Measurements from ENCODE around the gene CTCFL. TPM values are rescaled to one million over a fixed set of nuclear protein-coding genes. Genes with fewer than 3 reads are reported as not detected.

The CTCFL gene
- total and polyA plus RNA-seq, 9 donors = 0.04 to 0.24 (median 0.20) TPM; not detected in 1

DNA sequence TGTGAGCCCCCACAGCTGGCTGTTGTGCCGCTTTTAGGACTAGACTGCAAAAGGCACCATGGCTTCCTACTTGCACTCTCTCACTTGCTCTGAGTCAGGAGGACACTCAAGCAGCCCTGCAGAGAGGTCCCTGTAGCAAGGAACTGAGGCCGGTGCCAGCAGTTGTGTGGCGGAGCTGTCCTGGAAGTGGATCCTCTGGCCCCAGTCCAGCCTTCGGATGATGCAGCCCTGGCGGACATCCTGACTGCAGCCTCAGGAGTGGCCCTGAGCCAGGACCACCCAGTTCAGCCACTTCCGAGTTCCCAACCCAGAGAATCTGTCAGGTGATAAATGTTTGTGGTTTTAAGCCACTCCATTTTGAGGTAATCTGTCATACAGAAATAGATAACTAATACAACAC, 17.5 kb downstream of the CTCFL start:
- DNase-seq = peak; percentile 39
- Histone ChIP-seq H3K27me3 (ENCODE audit: control insufficient read depth, insufficient read depth, low read length) (peaks cover 2% of the 10 kb centered on the region), H3K36me3 (ENCODE audit: control insufficient read depth, insufficient read depth, low read length) (no peaks in the 10 kb centered on the region), H3K4me3 (ENCODE audit: low read length) (no peak overlapping the region), H3K9me3 (replicated peaks; ENCODE audit: control insufficient read depth, low read depth, low read length) (no peaks in the 10 kb centered on the region), H3K4me1 (ENCODE audit: control insufficient read depth, insufficient read depth, low read length) (peaks cover 12% of the 10 kb centered on the region), H3K27ac (ENCODE audit: low read length) (no peak overlapping the region)
- WGBS (ENCODE audit: insufficient coverage) = 49% methylated on average over 4 of the region's 6 CpGs

DNA sequence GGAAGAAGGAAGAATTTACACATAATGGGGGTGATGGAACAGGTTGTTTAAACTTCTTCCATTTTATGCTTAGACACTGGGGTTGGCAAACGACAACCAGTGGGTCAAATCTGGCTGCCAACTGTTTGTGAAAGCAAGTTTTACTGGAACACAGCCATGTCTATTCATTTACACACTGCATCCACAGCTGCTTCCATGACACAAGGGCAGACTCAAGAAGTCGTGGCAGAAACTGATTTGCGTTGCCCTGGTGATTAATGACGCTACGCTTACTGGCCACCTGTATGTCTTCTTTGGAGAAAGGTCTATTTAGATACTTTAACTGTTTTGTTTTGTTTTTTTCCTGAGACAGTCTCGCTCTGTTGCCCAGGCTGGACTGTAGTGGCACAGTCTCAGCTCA, 19.0 kb downstream of the CTCFL start:
- Histone ChIP-seq H3K4me1 (ENCODE audit: control insufficient read depth, insufficient read depth, low read length) (peaks cover 25% of the 10 kb centered on the region), H3K36me3 (ENCODE audit: control insufficient read depth, insufficient read depth, low read length) (no peaks in the 10 kb centered on the region), H3K27me3 (ENCODE audit: control insufficient read depth, insufficient read depth, low read length) (peaks cover 2% of the 10 kb centered on the region), H3K4me3 (ENCODE audit: low read length) (no peak overlapping the region), H3K27ac (ENCODE audit: low read length) (no peak overlapping the region), H3K9me3 (replicated peaks; ENCODE audit: control insufficient read depth, low read depth, low read length) (no peaks in the 10 kb centered on the region)
- peak; percentile 67 for DNase-seq
- WGBS (ENCODE audit: insufficient coverage) = 33% methylated on average over 1 of the region's 6 CpGs

DNA sequence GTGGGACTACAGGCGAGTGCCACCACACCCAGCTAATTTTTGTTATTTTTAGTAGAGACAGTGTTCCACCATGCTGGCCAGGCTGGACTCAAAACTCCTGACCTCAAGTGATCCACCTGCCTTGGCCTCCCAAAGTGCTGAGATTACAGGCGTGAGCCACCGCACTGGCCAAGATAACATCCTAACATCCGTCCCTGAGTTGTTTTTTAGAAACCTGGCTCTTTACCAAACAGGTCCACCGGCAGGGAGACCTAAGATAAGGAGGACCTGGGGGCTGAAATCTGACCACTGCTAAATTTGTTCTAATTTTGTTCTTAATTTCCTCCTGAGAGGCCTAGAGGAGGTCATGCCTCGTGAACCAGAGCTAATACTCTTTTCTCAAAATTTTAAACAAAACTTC, 20.5 kb downstream of the CTCFL start:
- Histone ChIP-seq H3K9me3 (replicated peaks; ENCODE audit: control insufficient read depth, low read depth, low read length) (no peaks in the 10 kb centered on the region), H3K27me3 (ENCODE audit: control insufficient read depth, insufficient read depth, low read length) (peaks cover 5% of the 10 kb centered on the region)

DNA sequence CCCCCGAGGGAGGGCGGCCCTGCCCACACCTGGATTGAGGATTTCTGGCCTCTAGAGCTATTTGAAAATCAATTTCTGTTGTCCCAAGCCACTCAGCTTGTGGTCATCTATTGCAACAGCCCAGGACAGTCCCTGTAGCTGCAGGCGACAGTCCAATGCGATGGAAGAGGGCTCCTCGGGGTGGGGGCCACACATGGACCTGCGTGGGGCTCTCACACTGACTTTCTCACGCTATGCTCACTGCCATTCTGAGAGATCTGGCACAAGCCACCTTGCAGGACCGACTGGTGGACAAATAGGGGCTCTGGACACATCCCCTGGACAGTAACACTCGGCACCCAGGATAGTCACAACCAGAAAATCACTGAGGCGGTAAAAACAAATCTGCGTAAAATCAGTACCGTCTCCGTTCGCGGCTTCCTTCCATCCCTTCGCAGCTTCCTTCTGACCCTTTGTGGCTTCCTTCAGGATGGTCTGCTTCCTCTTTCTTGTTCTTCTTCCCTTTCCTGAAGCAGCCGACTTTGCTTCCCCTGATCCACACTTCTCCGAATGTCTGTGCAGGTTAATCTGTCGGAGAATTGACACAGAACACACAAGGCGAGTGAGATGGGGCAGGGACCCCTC, 21.8 kb downstream of the CTCFL start:
- no peak overlapping the region for H3K4me3 ChIP-seq (ENCODE audit: low read length)
- H3K4me1 ChIP-seq (ENCODE audit: control insufficient read depth, insufficient read depth, low read length) = peaks cover 27% of the 10 kb centered on the region
- H3K27me3 ChIP-seq (ENCODE audit: control insufficient read depth, insufficient read depth, low read length) = peaks cover 5% of the 10 kb centered on the region
- H3K36me3 ChIP-seq (ENCODE audit: control insufficient read depth, insufficient read depth, low read length) = no peaks in the 10 kb centered on the region
- H3K27ac ChIP-seq (ENCODE audit: low read length) = no peak overlapping the region
- peak; percentile 61 for DNase-seq
- H3K9me3 ChIP-seq (replicated peaks; ENCODE audit: control insufficient read depth, low read depth, low read length) = no peaks in the 10 kb centered on the region
- 82% methylated on average over 17 of the region's 20 CpGs for WGBS (ENCODE audit: insufficient coverage)

More for the DNA sequence above, 20.5 kb downstream of the CTCFL start:
- no peak overlapping the region for H3K27ac ChIP-seq (ENCODE audit: low read length)
- 69% methylated on average over 2 of the region's 6 CpGs for WGBS (ENCODE audit: insufficient coverage)
- H3K4me1 ChIP-seq (ENCODE audit: control insufficient read depth, insufficient read depth, low read length) = peaks cover 27% of the 10 kb centered on the region
- DNase-seq = no peak
- H3K4me3 ChIP-seq (ENCODE audit: low read length) = no peak overlapping the region
- no peaks in the 10 kb centered on the region for H3K36me3 ChIP-seq (ENCODE audit: control insufficient read depth, insufficient read depth, low read length)

DNA sequence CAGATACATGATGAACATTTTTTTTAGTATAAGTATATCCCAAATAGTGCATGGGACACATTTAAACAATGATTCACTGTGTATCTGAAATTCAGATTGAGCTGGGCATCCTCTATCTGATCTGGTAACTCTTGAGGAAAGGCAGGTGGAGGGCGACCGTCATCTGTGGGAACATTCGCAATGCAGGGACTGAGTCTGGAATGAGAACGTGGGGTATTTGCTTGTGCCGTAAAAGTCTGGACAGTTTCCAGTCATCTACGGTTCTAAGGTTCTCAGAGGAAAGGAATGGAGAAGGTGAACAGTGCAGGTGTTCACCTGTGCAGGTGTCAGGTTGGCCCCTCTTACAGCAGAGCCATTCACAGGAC, 22.6 kb downstream of the CTCFL start:
- Histone ChIP-seq H3K4me1 (ENCODE audit: control insufficient read depth, insufficient read depth, low read length) (peaks cover 25% of the 10 kb centered on the region), H3K27me3 (ENCODE audit: control insufficient read depth, insufficient read depth, low read length) (peaks cover 2% of the 10 kb centered on the region), H3K4me3 (ENCODE audit: low read length) (no peak overlapping the region), H3K36me3 (ENCODE audit: control insufficient read depth, insufficient read depth, low read length) (no peaks in the 10 kb centered on the region), H3K27ac (ENCODE audit: low read length) (no peak overlapping the region), H3K9me3 (replicated peaks; ENCODE audit: control insufficient read depth, low read depth, low read length) (no peaks in the 10 kb centered on the region)
- DNase-seq = no peak
- WGBS (ENCODE audit: insufficient coverage) = 73% methylated on average over 5 of the region's 6 CpGs

DNA sequence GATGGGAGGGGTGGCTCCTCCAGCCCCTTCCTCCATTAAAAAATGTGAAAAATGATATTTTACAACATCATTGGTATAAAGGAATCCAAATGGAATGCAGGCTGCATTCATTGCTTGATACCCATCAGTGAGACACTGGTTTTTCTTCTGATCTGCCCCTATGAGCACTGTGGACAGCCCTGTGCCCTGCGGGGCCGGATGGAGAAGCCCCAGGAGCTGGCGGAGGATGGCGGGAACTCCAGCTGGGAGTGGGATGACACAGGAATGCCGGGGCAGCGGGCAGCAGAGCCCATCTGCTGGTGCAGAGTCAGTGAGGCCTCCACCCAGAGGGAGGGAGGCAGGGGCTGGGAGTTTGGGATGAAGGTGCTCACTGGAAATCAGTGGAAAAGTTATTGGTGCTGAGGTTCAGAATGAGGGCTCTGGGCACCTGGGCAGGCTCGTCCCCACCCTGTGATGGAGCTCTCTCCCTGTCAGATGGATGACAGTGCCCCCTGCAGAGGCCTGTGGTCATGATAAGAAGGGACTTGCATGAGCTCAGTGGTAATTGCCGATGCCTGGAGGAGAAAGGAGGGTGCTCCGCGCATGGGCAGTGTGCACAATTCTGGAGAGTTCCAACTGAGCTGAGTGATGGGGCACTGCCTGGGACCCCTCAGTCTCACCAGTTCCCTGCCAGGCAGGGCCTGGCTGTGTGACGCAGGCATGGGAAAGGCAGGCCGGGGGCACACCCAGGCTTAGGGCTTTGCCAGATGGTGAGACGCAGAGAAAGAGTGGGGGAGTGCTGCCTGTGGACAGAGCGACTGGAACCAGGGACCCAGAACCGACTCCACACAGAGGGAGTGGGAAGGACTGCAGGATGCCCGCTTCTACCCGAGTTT, 23.2 kb downstream of the CTCFL start:
- Histone ChIP-seq H3K4me3 (ENCODE audit: low read length) (no peak overlapping the region), H3K27me3 (ENCODE audit: control insufficient read depth, insufficient read depth, low read length) (peaks cover 2% of the 10 kb centered on the region), H3K27ac (ENCODE audit: low read length) (no peak overlapping the region), H3K4me1 (ENCODE audit: control insufficient read depth, insufficient read depth, low read length) (peaks cover 23% of the 10 kb centered on the region), H3K9me3 (replicated peaks; ENCODE audit: control insufficient read depth, low read depth, low read length) (no peaks in the 10 kb centered on the region), H3K36me3 (ENCODE audit: control insufficient read depth, insufficient read depth, low read length) (no peaks in the 10 kb centered on the region)
- no peak for DNase-seq
- 73% methylated on average over 13 of the region's 17 CpGs for WGBS (ENCODE audit: insufficient coverage)

DNA sequence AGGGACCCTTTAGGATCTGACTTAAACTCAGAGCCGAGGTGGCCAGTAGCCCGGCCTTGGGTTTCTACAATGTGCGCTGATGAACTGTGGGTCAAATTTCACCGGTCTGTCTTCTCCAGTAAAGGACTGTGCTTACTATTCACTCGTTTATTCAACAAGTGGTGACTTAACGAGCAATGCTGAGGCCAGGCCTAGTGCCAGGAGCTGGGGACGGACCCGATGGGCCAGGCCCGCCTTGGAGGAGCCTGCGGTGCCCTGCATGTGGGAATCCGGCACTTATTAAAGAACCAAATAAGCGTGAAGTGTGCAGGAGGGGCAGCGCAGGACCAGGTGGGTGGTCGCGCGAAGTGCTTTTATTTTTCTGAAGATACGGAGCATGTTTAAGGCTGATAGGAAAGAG, 24.0 kb downstream of the CTCFL start:
- WGBS (ENCODE audit: insufficient coverage) = 57% methylated on average over 12 of the region's 17 CpGs
- peaks cover 2% of the 10 kb centered on the region for H3K27me3 ChIP-seq (ENCODE audit: control insufficient read depth, insufficient read depth, low read length)
- H3K4me1 ChIP-seq (ENCODE audit: control insufficient read depth, insufficient read depth, low read length) = peaks cover 20% of the 10 kb centered on the region
- no peak overlapping the region for H3K27ac ChIP-seq (ENCODE audit: low read length)
- H3K36me3 ChIP-seq (ENCODE audit: control insufficient read depth, insufficient read depth, low read length) = no peaks in the 10 kb centered on the region
- H3K4me3 ChIP-seq (ENCODE audit: low read length) = no peak overlapping the region
- no peak for DNase-seq
- no peaks in the 10 kb centered on the region for H3K9me3 ChIP-seq (replicated peaks; ENCODE audit: control insufficient read depth, low read depth, low read length)

DNA sequence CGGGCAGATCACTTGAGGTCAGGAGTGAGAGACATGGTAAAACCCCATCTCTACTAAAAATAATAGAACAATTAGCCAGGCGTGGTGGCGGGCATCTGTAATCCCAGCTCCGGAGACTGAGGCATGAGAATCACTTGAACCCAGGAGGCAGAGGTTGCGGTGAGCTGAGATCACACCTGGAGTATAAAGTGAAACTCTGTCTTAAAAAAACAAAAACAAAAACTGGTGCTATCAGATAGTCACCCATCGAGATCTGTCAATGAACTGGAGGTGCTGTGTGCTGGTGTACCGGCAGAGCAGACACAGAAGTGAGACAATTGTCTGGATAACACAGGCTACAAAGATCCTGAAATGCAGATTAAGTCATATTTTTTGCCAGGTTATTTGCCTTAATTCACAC, 24.7 kb downstream of the CTCFL start:
- Histone ChIP-seq H3K27me3 (ENCODE audit: control insufficient read depth, insufficient read depth, low read length) (peaks cover 2% of the 10 kb centered on the region), H3K36me3 (ENCODE audit: control insufficient read depth, insufficient read depth, low read length) (no peaks in the 10 kb centered on the region), H3K27ac (ENCODE audit: low read length) (no peak overlapping the region), H3K4me3 (ENCODE audit: low read length) (no peak overlapping the region), H3K4me1 (ENCODE audit: control insufficient read depth, insufficient read depth, low read length) (peaks cover 17% of the 10 kb centered on the region), H3K9me3 (replicated peaks; ENCODE audit: control insufficient read depth, low read depth, low read length) (no peaks in the 10 kb centered on the region)
- 58% methylated on average over 2 of the region's 7 CpGs for WGBS (ENCODE audit: insufficient coverage)
- DNase-seq = no peak

DNA sequence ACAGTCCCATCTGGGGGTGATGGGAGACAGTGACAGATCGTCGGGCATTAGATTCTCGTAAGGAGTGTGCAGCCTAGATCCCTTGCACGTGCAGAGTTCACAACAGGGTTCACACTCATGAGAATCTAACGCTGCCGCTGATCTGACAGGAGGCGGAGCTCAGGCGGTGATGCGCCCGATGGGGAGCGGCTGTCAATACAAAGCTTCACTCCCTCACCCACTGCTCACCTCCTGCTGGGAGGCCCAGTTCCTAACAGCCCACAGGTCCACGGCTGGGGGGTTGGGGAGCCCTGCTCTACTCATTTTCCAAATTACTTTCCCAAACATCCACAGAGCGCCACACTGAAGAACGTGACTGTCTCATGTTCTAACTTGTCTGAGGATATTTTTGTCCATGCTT, 25.3 kb downstream of the CTCFL start:
- 52% methylated on average over 11 of the region's 14 CpGs for WGBS (ENCODE audit: insufficient coverage)
- H3K27me3 ChIP-seq (ENCODE audit: control insufficient read depth, insufficient read depth, low read length) = peaks cover 2% of the 10 kb centered on the region
- H3K4me3 ChIP-seq (ENCODE audit: low read length) = no peak overlapping the region

DNA sequence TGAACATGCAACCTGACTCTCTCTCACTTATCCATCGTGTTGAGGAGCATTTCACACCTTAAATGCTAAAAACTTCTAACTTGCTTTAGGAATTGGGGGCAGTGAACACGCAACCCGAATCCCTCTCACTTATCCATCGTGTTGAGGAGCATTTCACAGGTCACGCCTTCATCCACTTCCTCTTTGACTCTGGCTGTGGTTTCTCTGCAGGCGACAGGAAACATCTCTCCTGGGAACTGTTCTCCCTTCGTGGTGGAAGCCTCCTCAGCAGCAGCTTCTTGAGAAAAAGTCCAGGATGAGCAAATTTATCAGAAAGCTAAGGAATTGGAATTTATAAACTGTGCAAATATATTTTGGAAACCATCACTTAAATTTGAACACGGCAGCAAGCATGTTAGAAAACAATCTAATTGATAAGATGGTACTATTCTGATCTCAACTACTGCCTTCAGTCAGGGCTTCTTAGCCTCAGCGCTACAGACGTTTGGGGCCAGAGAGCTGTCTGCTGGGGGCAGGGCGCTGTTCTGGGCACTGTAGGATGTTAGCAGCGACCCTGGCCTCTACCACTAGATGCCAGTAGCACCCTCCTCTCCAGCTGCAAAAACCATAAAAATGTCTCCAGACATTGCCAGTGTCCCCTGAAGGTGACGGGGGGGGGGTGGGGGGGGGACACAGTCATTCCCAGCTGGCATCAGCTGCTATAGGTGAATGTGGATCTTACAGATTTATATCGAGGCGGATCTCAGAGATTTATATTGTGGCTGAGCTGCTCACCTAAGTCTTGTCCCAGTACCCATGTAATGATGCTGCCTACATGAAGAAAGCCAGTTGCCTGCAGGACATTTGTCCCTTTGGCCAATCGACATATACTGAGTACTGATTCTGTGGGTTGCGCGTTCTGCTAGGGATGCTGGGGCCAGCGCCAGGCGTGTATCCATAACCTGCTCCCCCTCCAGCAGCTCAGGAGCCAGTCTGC, 26.2 kb downstream of the CTCFL start:
- peaks cover 17% of the 10 kb centered on the region for H3K4me1 ChIP-seq (ENCODE audit: control insufficient read depth, insufficient read depth, low read length)
- no peak overlapping the region for H3K4me3 ChIP-seq (ENCODE audit: low read length)
- H3K36me3 ChIP-seq (ENCODE audit: control insufficient read depth, insufficient read depth, low read length) = no peaks in the 10 kb centered on the region
- peaks cover 2% of the 10 kb centered on the region for H3K27me3 ChIP-seq (ENCODE audit: control insufficient read depth, insufficient read depth, low read length)
- 28% methylated on average over 6 of the region's 20 CpGs for WGBS (ENCODE audit: insufficient coverage)
- H3K9me3 ChIP-seq (replicated peaks; ENCODE audit: control insufficient read depth, low read depth, low read length) = no peaks in the 10 kb centered on the region
- no peak for DNase-seq
- H3K27ac ChIP-seq (ENCODE audit: low read length) = no peak overlapping the region

More for the DNA sequence above, 25.3 kb downstream of the CTCFL start:
- Histone ChIP-seq H3K4me1 (ENCODE audit: control insufficient read depth, insufficient read depth, low read length) (peaks cover 17% of the 10 kb centered on the region), H3K9me3 (replicated peaks; ENCODE audit: control insufficient read depth, low read depth, low read length) (no peaks in the 10 kb centered on the region), H3K27ac (ENCODE audit: low read length) (no peak overlapping the region), H3K36me3 (ENCODE audit: control insufficient read depth, insufficient read depth, low read length) (no peaks in the 10 kb centered on the region)
- DNase-seq = no peak

Measured in muscle of leg (tissue), 11 donors.